Omental fat pad (tissue), 4 donors: ENCODE data around the gene LRRN4CL. TPM values are rescaled to one million over a fixed set of nuclear protein-coding genes. Genes with fewer than 3 reads are reported as not detected.

ENCODE experiments used
- ATAC-seq: fragments of 150-250 bp; one replicate; pipeline ENCODE4 v1.9.1; 2016; ENCODE audit warnings: mild to moderate bottlenecking, moderate library complexity; ENCODE audit not compliant: low FRiP score
- DNase-seq: peaks from one replicate; pipeline ENCODE4 v3.0.0-alpha.2; 2019; ENCODE audit warnings: low spot score
- small RNA-seq: library from RNA; depleted of rRNA; stranded (forward); fragments of <200 nt; gene quantifications from one replicate; pipeline ENCODE3, GENCODE V24; 2016
- total RNA-seq, 4 donors: library from RNA; depleted of rRNA; stranded (reverse); fragments of >200 nt; gene quantifications; one replicate each; pipeline ENCODE4 v1.1.0, GENCODE V29; 2016
- TF ChIP-seq, protein P1 (sequence below), 3 donors: fragments of 450-650 bp; IDR thresholded peaks; one replicate each; pipeline ENCODE4 v1.5.1; 2016 to 2017; ENCODE audit warnings: antibody characterized with exemption in 3 of 3, mild to moderate bottlenecking in 3 of 3, moderate library complexity in 2 of 3

LRRN4CL gene
- total RNA-seq, 4 donors from 2014 or later, result 30.9 to 49.3 (median 44.5) TPM

DNA sequence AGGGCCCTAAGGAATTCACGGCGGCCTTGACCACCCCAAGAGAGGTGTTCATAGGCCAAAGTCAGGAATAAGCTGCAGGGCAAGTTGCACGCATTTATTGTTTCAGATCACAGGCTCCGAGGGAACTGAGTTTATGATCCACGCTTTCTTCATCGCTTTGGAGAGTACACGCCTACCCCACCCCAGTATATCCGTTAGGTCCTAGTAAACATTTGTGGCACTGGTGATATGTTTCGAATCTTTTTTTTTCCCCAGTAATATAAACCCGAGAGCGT is 43.7 kb downstream of the LRRN4CL start:
- DNase-seq (no peak), ATAC-seq (no peak)
- TF ChIP-seq, protein P1, sequence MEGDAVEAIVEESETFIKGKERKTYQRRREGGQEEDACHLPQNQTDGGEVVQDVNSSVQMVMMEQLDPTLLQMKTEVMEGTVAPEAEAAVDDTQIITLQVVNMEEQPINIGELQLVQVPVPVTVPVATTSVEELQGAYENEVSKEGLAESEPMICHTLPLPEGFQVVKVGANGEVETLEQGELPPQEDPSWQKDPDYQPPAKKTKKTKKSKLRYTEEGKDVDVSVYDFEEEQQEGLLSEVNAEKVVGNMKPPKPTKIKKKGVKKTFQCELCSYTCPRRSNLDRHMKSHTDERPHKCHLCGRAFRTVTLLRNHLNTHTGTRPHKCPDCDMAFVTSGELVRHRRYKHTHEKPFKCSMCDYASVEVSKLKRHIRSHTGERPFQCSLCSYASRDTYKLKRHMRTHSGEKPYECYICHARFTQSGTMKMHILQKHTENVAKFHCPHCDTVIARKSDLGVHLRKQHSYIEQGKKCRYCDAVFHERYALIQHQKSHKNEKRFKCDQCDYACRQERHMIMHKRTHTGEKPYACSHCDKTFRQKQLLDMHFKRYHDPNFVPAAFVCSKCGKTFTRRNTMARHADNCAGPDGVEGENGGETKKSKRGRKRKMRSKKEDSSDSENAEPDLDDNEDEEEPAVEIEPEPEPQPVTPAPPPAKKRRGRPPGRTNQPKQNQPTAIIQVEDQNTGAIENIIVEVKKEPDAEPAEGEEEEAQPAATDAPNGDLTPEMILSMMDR (IDR thresholded peaks at IDR 0.05), result no peak

DNA sequence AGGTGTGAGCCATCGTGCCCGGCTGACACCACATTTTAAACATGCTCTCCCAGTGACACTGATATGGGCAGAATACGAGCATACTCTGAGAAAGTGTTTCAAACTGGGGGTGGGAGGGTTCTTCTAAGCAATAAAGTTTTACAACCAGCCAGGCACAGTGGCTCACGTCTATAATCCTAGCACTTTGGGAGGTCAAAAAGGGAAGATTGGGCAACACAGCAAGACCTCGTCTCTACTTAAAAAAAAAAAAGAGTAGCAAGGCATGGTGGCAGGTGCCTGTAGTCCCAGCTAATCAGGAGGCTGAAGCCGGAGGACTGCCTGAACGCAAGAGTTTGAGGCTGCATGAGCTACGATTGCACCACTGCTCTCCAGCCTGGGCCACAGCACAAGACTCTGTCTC is 45.1 kb downstream of the LRRN4CL start:
- no peak for ATAC-seq
- TF ChIP-seq, protein P1 (IDR thresholded peaks at IDR 0.05), result no peak
- DNase-seq, result no peak

Small RNA genes within 50 kb of the gene (small RNA-seq; reads per million reads assigned to genes)
- not detected for gene SNORA57

Other genes with a start within 250 kb of the LRRN4CL start
- gene AHNAK, start 142.7 kb downstream of the LRRN4CL start, total RNA-seq, result 1,000 to 10,000 TPM in 3 of 4 donors, 100 to 1,000 TPM in 1; 874 to 1,336 (median 1,047) TPM
- gene EEF1G, start 115.6 kb downstream of the LRRN4CL start, total RNA-seq, result 1,000 to 10,000 TPM; 1,194 to 1,561 (median 1,267) TPM
- 10 to 100 TPM in 3 of 4 donors, 1 to 10 TPM in 1; 7.9 to 11.0 (median 10.5) TPM for gene TUT1, start 98.0 kb downstream of the LRRN4CL start, total RNA-seq
- gene MTA2, start 87.7 kb downstream of the LRRN4CL start, total RNA-seq, result 100 to 1,000 TPM in 2 of 4 donors, 10 to 100 TPM in 2; 77.1 to 172 (median 89.6) TPM
- gene EML3, start 76.8 kb downstream of the LRRN4CL start, total RNA-seq, result 10 to 100 TPM; 40.7 to 68.6 (median 52.0) TPM
- 10 to 100 TPM in 3 of 4 donors, 1 to 10 TPM in 1; 7.9 to 12.7 (median 11.4) TPM for gene ROM1, start 76.3 kb downstream of the LRRN4CL start, total RNA-seq
- gene B3GAT3, start 67.5 kb downstream of the LRRN4CL start, total RNA-seq, result 10 to 100 TPM; 18.8 to 40.7 (median 23.2) TPM
- gene GANAB, start 42.9 kb downstream of the LRRN4CL start, total RNA-seq, result 100 to 1,000 TPM; 108 to 166 (median 128) TPM
- 10 to 100 TPM; 11.9 to 27.7 (median 17.2) TPM for gene INTS5, start 36.2 kb downstream of the LRRN4CL start, total RNA-seq
- gene C11orf98, start 24.3 kb downstream of the LRRN4CL start, total RNA-seq, result 10 to 100 TPM; 18.3 to 42.9 (median 33.3) TPM
- gene CSKMT, start 24.2 kb downstream of the LRRN4CL start, total RNA-seq, result 10 to 100 TPM in 1 of 4 donors, 1 to 10 TPM in 3; 2.8 to 18.4 (median 7.0) TPM
- gene UQCC3, start 17.9 kb downstream of the LRRN4CL start, total RNA-seq, result 1 to 10 TPM; 7.3 to 9.9 (median 8.2) TPM
- gene LBHD1, start 17.3 kb downstream of the LRRN4CL start, total RNA-seq, result 1 to 10 TPM; 3.0 to 6.8 (median 5.7) TPM
- 100 to 1,000 TPM; 135 to 196 (median 167) TPM for gene UBXN1, start 10.5 kb downstream of the LRRN4CL start, total RNA-seq
- gene BSCL2, start 17.9 kb upstream of the LRRN4CL start, total RNA-seq, result 10 to 100 TPM; 37.1 to 51.2 (median 48.2) TPM
- not detected for gene GNG3, start 18.1 kb upstream of the LRRN4CL start, total RNA-seq
- 10 to 100 TPM; 10.7 to 42.6 (median 25.2) TPM for gene HNRNPUL2, start 37.9 kb upstream of the LRRN4CL start, total RNA-seq
- 10 to 100 TPM; 13.8 to 24.4 (median 19.0) TPM for gene TTC9C, start 39.0 kb upstream of the LRRN4CL start, total RNA-seq
- 1 to 10 TPM; 5.3 to 7.3 (median 5.8) TPM for gene ZBTB3, start 64.6 kb upstream of the LRRN4CL start, total RNA-seq
- gene POLR2G, start 72.0 kb upstream of the LRRN4CL start, total RNA-seq, result 10 to 100 TPM; 37.9 to 57.9 (median 50.5) TPM
- 10 to 100 TPM; 11.7 to 20.3 (median 14.9) TPM for gene TAF6L, start 81.9 kb upstream of the LRRN4CL start, total RNA-seq
- 10 to 100 TPM; 36.4 to 69.7 (median 57.1) TPM for gene TMEM179B, start 97.9 kb upstream of the LRRN4CL start, total RNA-seq
- 10 to 100 TPM; 20.8 to 45.1 (median 30.3) TPM for gene TMEM223, start 102.5 kb upstream of the LRRN4CL start, total RNA-seq
- gene NXF1, start 115.9 kb upstream of the LRRN4CL start, total RNA-seq, result 100 to 1,000 TPM in 1 of 4 donors, 10 to 100 TPM in 3; 51.9 to 101 (median 78.3) TPM
- 10 to 100 TPM; 32.2 to 43.1 (median 37.4) TPM for gene STX5, start 142.5 kb upstream of the LRRN4CL start, total RNA-seq
- not detected for gene TEX54, start 143.3 kb upstream of the LRRN4CL start, total RNA-seq
- 100 to 1,000 TPM in 1 of 4 donors, 10 to 100 TPM in 3; 32.3 to 138 (median 40.8) TPM for gene WDR74, start 150.1 kb upstream of the LRRN4CL start, total RNA-seq
- gene SLC3A2, start 191.4 kb upstream of the LRRN4CL start, total RNA-seq, result 100 to 1,000 TPM; 110 to 239 (median 191) TPM
- not detected for gene CHRM1, start 231.8 kb upstream of the LRRN4CL start, total RNA-seq